D721Med (cell line): Measurements from ENCODE around the gene FBXO3.

Experiments
- DNase-seq: peaks from one replicate; pipeline ENCODE4 v3.0.0; 2011; ENCODE audit warnings: low spot score; ENCODE audit not compliant: insufficient read length
- FAIRE-seq: peaks from 2 replicates; lab custom pipeline; 2011; peaks lifted over from hg19 to GRCh38; lab: Jason Lieb, UNC
- CTCF ChIP-seq: IDR thresholded peaks from 2 replicates; pipeline ENCODE4 v1.5.1; 2012; ENCODE audit warnings: mild to moderate bottlenecking, control low read depth; ENCODE audit not compliant: insufficient read depth; ENCODE audit errors: missing control alignments

The FBXO3 gene

GRCh38 chr11:33777906-33778305, 3.6 kb upstream of the FBXO3 start:
- FAIRE-seq: no peak
- no peak for DNase-seq
- no peak for TF ChIP-seq CTCF

- no peak for FAIRE-seq
- TF ChIP-seq CTCF: no peak
These were observed 1.6 kb upstream of the FBXO3 start for GRCh38 chr11:33775832-33776470.

GRCh38 chr11:33775467-33775807, 1.1 kb upstream of the FBXO3 start:
- no peak for DNase-seq
- no peak for FAIRE-seq
- TF ChIP-seq CTCF: no peak

More at GRCh38 chr11:33775832-33776470, 1.6 kb upstream of the FBXO3 start:
- DNase-seq: no peak

GRCh38 chr11:33774736-33775466, 581 bp upstream of the FBXO3 start:
- FAIRE-seq: no peak
- DNase-seq: no peak
- no peak for TF ChIP-seq CTCF

GRCh38 chr11:33773404-33773986, 825 bp downstream of the FBXO3 start:
- TF ChIP-seq CTCF: no peak
- FAIRE-seq (no peak), DNase-seq (no peak)

- DNase-seq (no peak), FAIRE-seq (no peak)
- no peak for TF ChIP-seq CTCF
These were observed 1.4 kb downstream of the FBXO3 start for GRCh38 chr11:33772870-33773269.

GRCh38 chr11:33772300-33772699, 2.0 kb downstream of the FBXO3 start:
- FAIRE-seq: no peak

More at GRCh38 chr11:33772300-33772699, 2.0 kb downstream of the FBXO3 start:
- no peak for TF ChIP-seq CTCF
- DNase-seq: no peak
